Stomach (tissue), 9 donors: ENCODE measurements around the gene CHD6. TPM values are rescaled to one million over a fixed set of nuclear protein-coding genes. Genes with fewer than 3 reads are reported as not detected.
A peak's percentile ranks its signal among the peaks of the same experiment; 100 is the strongest.

ENCODE experiments used
- DNase-seq, 2 donors: peaks; one replicate each; pipeline versions ENCODE4 v3.0.0 to v3.0.0-alpha.2; 2013 to 2019
- H3K27ac ChIP-seq, 5 donors: fragments of 200-600 bp in 4 of 5; sonication (generic) in 4 of 5; one replicate each; pipeline ENCODE4 v1.5.1; 2013 to 2019; ENCODE audit warnings: mild to moderate bottlenecking in 1 of 5, moderate library complexity in 1 of 5
- H3K27me3 ChIP-seq, 3 donors: fragments of 200-600 bp; sonication (generic); one replicate each; pipeline ENCODE4 v1.5.1; 2017 to 2019; ENCODE audit warnings: mixed run types in 1 of 3
- H3K36me3 ChIP-seq, 4 donors: fragments of 200-600 bp; sonication (generic); 1 replicate in 3 of 4; 2 replicates in 1 of 4; pipeline ENCODE4 v1.5.1; 2016 to 2019
- H3K4me1 ChIP-seq, 4 donors: fragments of 200-600 bp; sonication (generic); one replicate each; pipeline ENCODE4 v1.5.1; 2016 to 2019
- H3K4me3 ChIP-seq, 4 donors: fragments of 200-600 bp; sonication (generic) in 3 of 4; one replicate each; pipeline ENCODE4 v1.5.1; 2016 to 2019; ENCODE audit warnings: mild to moderate bottlenecking in 1 of 4
- H3K9me3 ChIP-seq, 4 donors: fragments of 200-600 bp; sonication (generic); one replicate each; pipeline ENCODE4 v1.5.1; 2016 to 2019
- EP300 ChIP-seq: sonication (generic); formaldehyde crosslinking; IDR thresholded peaks from one replicate; pipeline ENCODE4 v1.6.1; 2017; ENCODE audit warnings: antibody characterized with exemption
- POLR2A ChIP-seq, 4 donors: fragments of 450-650 bp; IDR thresholded peaks; one replicate each; pipeline ENCODE4 v1.6.1; 2016; ENCODE audit warnings: antibody characterized with exemption in 4 of 4, control low read depth in 2 of 4, mild to moderate bottlenecking in 1 of 4, moderate library complexity in 1 of 4
- POLR2AphosphoS5 ChIP-seq, 3 donors: sonication (generic); formaldehyde crosslinking; IDR thresholded peaks; one replicate each; pipeline ENCODE4 v1.6.1; 2016; ENCODE audit warnings: antibody characterized with exemption in 3 of 3
- WGBS, 5 donors: extraction: QIAGEN DNeasy Blood & Tissue Kit in 3 of 5; methylation state at CpG; one replicate each; pipeline versions ENCODE4 v1.1.5 to v1.1.7; 2013 to 2018; 5-methylcytosine and 5-hydroxymethylcytosine counted together
- intact Hi-C: fragments of 100-400 bp; cut with DNase I; formaldehyde crosslinking; loops from one replicate; pipeline ENCODE4 v1.15.1; 2023; ENCODE audit warnings: low total_unique reads
- polyA plus RNA-seq, 3 donors: library from polyadenylated mRNA; stranded (reverse); fragments of 200-250 nt; gene quantifications; one replicate each; pipeline ENCODE4 v1.2.3, GENCODE V29; 2013
- total RNA-seq, 5 donors: library from RNA; depleted of rRNA; stranded (reverse); fragments of >200 nt; gene quantifications; one replicate each; pipeline versions ENCODE4 v1.1.0 to v1.2.3, GENCODE V29; 2014 to 2016
- TF ChIP-seq, protein P1 (sequence below), 7 experiments: fragments of 450-650 bp in 4 of 7; fragments of 200-600 bp in 3 of 7; sonication (generic) in 3 of 7; IDR thresholded peaks; one replicate each; pipeline ENCODE4 v1.5.1; 2016 to 2019; ENCODE audit warnings: antibody characterized with exemption in 7 of 7, control low read depth in 2 of 7, mild to moderate bottlenecking in 1 of 7
- donor health status: healthy with polysubstance abuse.
- donor health status: Bipolar disorder and iron deficiency.
- donor health status: healthy.

The CHD6 gene
- total and polyA plus RNA-seq, 8 donors = 4.4 to 84.6 (median 47.5) TPM

DNA sequence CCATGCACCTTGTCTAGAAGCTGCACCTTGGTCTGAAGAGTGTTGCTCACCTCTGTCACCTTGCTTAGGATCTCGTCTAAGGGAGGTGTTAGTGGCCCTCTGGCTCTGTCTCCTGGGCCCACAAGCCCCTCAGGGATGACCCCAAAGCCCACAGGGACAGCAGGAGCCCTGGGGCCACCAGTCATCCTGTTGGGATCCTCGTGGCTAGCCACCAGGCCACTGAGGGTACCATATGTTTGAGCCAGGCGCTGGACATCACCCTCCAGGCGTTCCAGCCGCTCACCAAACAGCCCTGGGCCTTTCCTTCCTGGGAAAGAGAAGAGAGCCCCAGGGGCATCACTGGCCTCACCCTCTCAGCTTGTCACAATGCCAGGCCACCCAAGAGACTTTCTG lies 255.4 kb downstream of the CHD6 start:
- H3K27ac ChIP-seq = no peak overlapping the region
- H3K36me3 ChIP-seq = peaks cover 0 to 21% (median 14%) of the 10 kb centered on the region in 4 donors
- no peak overlapping the region for H3K4me3 ChIP-seq
- intact Hi-C loops = no loop called here
- no peak for DNase-seq
- no peaks in the 10 kb centered on the region for H3K9me3 ChIP-seq
- 72 to 85% (median 80%) methylated on average over 5 of the region's 5 CpGs for WGBS, 5 donors
- TF ChIP-seq POLR2A (IDR thresholded peaks at IDR 0.05) (no peak), EP300 (no peak), POLR2AphosphoS5 (IDR thresholded peaks at IDR 0.05) (no peak)
- TF ChIP-seq, protein P1, sequence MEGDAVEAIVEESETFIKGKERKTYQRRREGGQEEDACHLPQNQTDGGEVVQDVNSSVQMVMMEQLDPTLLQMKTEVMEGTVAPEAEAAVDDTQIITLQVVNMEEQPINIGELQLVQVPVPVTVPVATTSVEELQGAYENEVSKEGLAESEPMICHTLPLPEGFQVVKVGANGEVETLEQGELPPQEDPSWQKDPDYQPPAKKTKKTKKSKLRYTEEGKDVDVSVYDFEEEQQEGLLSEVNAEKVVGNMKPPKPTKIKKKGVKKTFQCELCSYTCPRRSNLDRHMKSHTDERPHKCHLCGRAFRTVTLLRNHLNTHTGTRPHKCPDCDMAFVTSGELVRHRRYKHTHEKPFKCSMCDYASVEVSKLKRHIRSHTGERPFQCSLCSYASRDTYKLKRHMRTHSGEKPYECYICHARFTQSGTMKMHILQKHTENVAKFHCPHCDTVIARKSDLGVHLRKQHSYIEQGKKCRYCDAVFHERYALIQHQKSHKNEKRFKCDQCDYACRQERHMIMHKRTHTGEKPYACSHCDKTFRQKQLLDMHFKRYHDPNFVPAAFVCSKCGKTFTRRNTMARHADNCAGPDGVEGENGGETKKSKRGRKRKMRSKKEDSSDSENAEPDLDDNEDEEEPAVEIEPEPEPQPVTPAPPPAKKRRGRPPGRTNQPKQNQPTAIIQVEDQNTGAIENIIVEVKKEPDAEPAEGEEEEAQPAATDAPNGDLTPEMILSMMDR (IDR thresholded peaks at IDR 0.05) = no peak
- peaks cover 7 to 19% (median 14%) of the 10 kb centered on the region in 4 donors for H3K4me1 ChIP-seq
- H3K27me3 ChIP-seq = peaks cover 0 to 53% (median 36%) of the 10 kb centered on the region in 3 donors

DNA sequence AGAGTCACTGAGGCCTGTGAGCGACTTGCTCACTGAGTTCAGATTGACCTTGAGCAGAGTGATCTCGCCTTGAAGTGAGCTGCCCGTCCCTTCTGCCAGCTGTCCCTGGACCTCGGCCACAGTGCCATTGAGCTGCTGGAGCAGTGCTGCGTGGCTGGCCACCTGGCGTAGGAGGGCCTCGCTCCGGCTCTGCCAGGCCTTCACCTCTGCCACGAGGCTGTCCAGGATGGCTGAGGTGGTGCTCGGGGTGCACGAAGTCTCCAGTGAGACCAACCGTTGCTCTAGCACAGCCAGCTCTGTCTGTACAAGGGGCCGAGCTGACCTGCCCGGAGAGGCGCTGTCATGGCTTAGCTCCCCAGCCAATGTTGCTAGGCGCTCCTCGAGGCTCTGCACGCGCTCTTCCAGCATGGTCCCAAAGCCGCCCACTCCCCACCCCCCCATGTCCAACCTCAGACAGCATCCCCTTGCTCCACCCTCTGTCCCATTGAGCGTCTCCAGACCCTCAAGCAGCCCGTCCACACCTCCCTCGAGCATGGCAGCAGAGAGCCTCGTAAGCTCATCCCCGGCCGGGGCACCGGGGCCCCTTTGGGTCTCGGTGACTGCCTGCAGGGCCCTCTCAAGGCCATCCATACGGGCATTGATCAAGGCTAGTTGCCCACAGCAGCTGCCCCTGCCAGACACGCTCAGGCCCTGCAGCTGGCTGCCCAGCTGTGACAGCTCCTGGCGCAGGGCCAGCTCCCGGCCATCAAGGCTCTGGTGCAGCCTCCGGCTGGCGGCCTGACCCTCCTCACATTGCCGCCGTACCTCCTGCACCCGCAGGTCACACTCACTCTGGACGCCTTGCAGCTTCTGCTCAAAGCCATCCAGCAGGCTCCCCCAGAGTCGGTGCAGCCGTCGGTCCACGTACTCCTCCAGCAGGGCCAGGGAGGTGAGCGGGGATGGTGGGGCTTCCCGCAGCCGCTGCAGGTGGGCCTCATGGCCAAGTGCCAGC lies 256.1 kb downstream of the CHD6 start:
- no peak for TF ChIP-seq POLR2A (IDR thresholded peaks at IDR 0.05)
- no peak for TF ChIP-seq EP300
- TF ChIP-seq, protein P1 (IDR thresholded peaks at IDR 0.05) = no peak
- no peak for TF ChIP-seq POLR2AphosphoS5 (IDR thresholded peaks at IDR 0.05)
- WGBS, 5 donors = 76 to 82% (median 80%) methylated on average over 30 to 45 of the region's 45 CpGs
- peaks cover 0 to 28% (median 21%) of the 10 kb centered on the region in 4 donors for H3K36me3 ChIP-seq
- peaks cover 0 to 46% (median 29%) of the 10 kb centered on the region in 3 donors for H3K27me3 ChIP-seq
- H3K4me3 ChIP-seq = no peak overlapping the region
- H3K9me3 ChIP-seq = no peaks in the 10 kb centered on the region
- peak in 1 of 2 donors; percentile 48 for DNase-seq
- H3K4me1 ChIP-seq = peaks cover 7 to 17% (median 13%) of the 10 kb centered on the region in 4 donors
- no peak overlapping the region for H3K27ac ChIP-seq
- intact Hi-C loops = no loop called here

DNA sequence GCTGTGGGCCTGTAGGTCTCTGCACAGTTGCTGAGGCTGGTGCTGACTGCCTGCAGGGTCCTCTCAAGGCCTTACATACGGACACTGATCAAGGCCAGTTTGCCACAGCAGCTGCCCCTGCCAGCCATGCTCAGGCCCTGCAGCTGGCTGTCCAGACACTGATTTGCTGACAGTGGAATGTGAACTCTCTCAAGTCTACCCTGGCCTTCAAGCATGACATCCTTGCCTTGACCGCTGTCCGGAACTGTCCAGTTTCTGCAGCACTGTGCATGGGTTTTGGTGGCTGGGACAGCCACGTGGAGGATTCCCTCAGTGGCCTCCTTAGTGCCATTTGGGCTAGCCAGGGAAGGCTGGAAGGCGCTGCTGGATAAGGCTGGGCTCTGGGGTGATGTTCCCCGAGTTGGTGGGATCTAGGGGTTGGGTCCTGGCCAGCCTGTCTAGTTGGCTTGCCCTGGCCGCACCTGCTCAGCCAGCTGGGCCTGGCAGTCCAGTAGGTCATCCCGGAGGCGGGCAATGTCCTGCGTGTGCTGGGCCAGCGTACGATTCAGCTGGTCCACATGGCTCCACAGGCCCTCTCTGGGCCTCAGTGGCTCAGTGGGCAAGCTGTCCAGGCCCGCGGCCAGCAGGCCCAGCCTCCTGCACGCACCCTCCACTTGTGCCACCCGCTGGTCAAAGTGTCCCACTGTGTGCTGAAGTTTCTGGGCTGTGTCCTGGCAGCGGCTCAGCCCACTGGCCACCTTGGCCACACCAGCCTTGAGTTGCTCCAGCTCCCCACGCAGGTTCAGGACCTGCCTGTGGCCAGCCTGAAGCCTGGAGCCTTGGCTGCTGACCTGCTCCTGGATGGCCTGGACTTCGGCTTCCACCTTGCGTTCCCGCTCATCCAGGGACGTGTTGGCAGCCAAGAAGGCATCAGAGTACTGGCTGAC lies 257.1 kb downstream of the CHD6 start:
- no peak overlapping the region for H3K27ac ChIP-seq
- H3K4me3 ChIP-seq = no peak overlapping the region
- WGBS, 5 donors = 85 to 90% (median 87%) methylated on average over 7 to 22 of the region's 22 CpGs
- peaks cover 4 to 11% (median 8%) of the 10 kb centered on the region in 4 donors for H3K4me1 ChIP-seq
- H3K36me3 ChIP-seq = peaks cover 0 to 37% (median 31%) of the 10 kb centered on the region in 4 donors
- no peaks in the 10 kb centered on the region for H3K9me3 ChIP-seq
- TF ChIP-seq POLR2A (IDR thresholded peaks at IDR 0.05) (no peak), EP300 (no peak), POLR2AphosphoS5 (IDR thresholded peaks at IDR 0.05) (no peak)
- TF ChIP-seq, protein P1 (IDR thresholded peaks at IDR 0.05) = no peak
- intact Hi-C loops = no loop called here
- no peak for DNase-seq
- H3K27me3 ChIP-seq = peaks cover 0 to 37% (median 21%) of the 10 kb centered on the region in 3 donors

DNA sequence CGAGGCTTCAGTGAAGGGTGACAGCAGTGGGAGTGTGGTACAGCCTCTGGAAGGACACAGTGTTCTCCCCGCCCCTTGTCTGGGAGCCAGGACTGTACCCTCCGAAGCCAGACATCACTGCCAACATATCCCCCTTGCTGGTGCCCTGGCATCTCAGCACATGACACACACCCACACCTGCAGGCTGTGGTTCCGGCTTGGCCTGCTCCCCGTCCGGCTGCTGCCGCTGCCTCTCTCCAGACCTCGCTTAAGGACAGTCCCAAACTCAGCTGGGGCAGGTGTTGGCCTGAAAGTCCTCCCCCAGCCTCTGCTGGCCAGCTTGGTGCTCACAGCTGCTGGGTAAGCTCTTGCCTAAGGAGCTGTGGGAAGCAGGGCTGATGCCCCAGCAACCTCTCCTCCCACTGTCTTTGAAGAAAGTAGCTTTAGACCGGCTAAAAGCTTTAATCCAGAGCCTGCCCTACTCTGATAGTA lies 258.6 kb downstream of the CHD6 start:
- no peak for TF ChIP-seq POLR2AphosphoS5 (IDR thresholded peaks at IDR 0.05)
- TF ChIP-seq, protein P1 (IDR thresholded peaks at IDR 0.05) = no peak
- TF ChIP-seq EP300 = no peak
- no peak for TF ChIP-seq POLR2A (IDR thresholded peaks at IDR 0.05)
- H3K27me3 ChIP-seq = peaks cover 0 to 22% (median 6%) of the 10 kb centered on the region in 3 donors
- intact Hi-C loops = no loop called here
- H3K9me3 ChIP-seq = no peaks in the 10 kb centered on the region
- no peak overlapping the region for H3K27ac ChIP-seq
- WGBS, 5 donors = 83 to 87% (median 86%) methylated on average over 8 to 9 of the region's 9 CpGs
- no peak for DNase-seq
- peaks cover 0 to 49% (median 43%) of the 10 kb centered on the region in 4 donors for H3K36me3 ChIP-seq
- no peak overlapping the region for H3K4me3 ChIP-seq
- no peaks in the 10 kb centered on the region for H3K4me1 ChIP-seq
